ENCODE data around the gene PRDM5. TPM values are rescaled to one million over a fixed set of nuclear protein-coding genes. Genes with fewer than 3 reads are reported as not detected.
A peak's percentile ranks its signal among the peaks of the same experiment; 100 is the strongest.

Gene PRDM5
- total RNA-seq (2014; rRNA removed; shearing (Covaris generic)) (12.6 and 18.7 TPM in 2 replicates), polyA plus RNA-seq (2016; fragmentation: Nextera tagmentation; extraction: Ambion mirVana) (7.7 and 8.7 TPM in 2 replicates)

GRCh38 chr4:120922381-120923206 lies at the start of gene PRDM5:
Gene PRDM5 (minus strand): TSS chr4:120922726. CDS start chr4:120922608, 118 bp downstream.
- in situ Hi-C loops (cut with MboI), result no loop called here
- H3K4me2 ChIP-seq (ENCODE audit: unreplicated experiment), result peak within 1 kb of the TSS; percentile 94
- H3K79me2 ChIP-seq (ENCODE audit: insufficient read depth), result peaks cover 36% of the 10 kb centered on the region
- no peaks in the 10 kb centered on the region for H4K20me1 ChIP-seq (ENCODE audit: insufficient read depth)
- H3K9ac ChIP-seq, result peak within 1 kb of the TSS; percentile 86
- peak within 1 kb of the TSS; percentile 84 for H3K4me3 ChIP-seq
- no peaks in the 10 kb centered on the region for H3K27me3 ChIP-seq (replicated peaks; ENCODE audit: insufficient read depth)
- peak within 1 kb of the TSS; percentile 82 for H3K27ac ChIP-seq
- no peaks in the 10 kb centered on the region for H3K36me3 ChIP-seq (ENCODE audit: low read depth)
- H3F3A ChIP-seq (ENCODE audit: insufficient read depth), result peaks cover 32% of the 10 kb centered on the region
- no peak for TF ChIP-seq EZH2phosphoT487 (IDR thresholded peaks at IDR 0.05; ENCODE audit: insufficient read depth, low read depth)
- no peak for TF ChIP-seq EZH2 (IDR thresholded peaks at IDR 0.05; ENCODE audit: insufficient read depth, poor library complexity, severe bottlenecking)
- peak; percentile 71 for DNase-seq
- H3K9me3 ChIP-seq (ENCODE audit: low read depth), result no peaks in the 10 kb centered on the region
- H3K9me2 ChIP-seq (ENCODE audit: insufficient read depth), result no peaks in the 10 kb centered on the region
- peak within 1 kb of the TSS; percentile 93 for H2AFZ ChIP-seq
- 0 to 1% methylated on average over 67 to 71 of the region's 86 CpGs for WGBS, 2 experiments (ENCODE audit: low coverage in 1 of 2, low lambda C conversion rate in 2 of 2, missing lambda C conversion rate in 2 of 2)
- peaks cover 36% of the 10 kb centered on the region for H3K4me1 ChIP-seq (ENCODE audit: insufficient read depth)

GRCh38 chr4:120971884-120972283 lies 49.4 kb upstream of the PRDM5 start:
- DNase-seq, result no peak
- TF ChIP-seq EZH2 (IDR thresholded peaks at IDR 0.05; ENCODE audit: insufficient read depth, poor library complexity, severe bottlenecking) (no peak), EZH2phosphoT487 (IDR thresholded peaks at IDR 0.05; ENCODE audit: insufficient read depth, low read depth) (no peak)

GRCh38 chr4:120965938-120966337 lies 43.4 kb upstream of the PRDM5 start:
- H3K9me3 ChIP-seq (ENCODE audit: low read depth), result no peaks in the 10 kb centered on the region
- in situ Hi-C loops (cut with MboI), result no loop called here
- no peaks in the 10 kb centered on the region for H3K4me1 ChIP-seq (ENCODE audit: insufficient read depth)
- H4K20me1 ChIP-seq (ENCODE audit: insufficient read depth), result no peaks in the 10 kb centered on the region
- no peaks in the 10 kb centered on the region for H3F3A ChIP-seq (ENCODE audit: insufficient read depth)
- H3K27ac ChIP-seq, result no peak overlapping the region
- WGBS, 2 experiments (ENCODE audit: low coverage in 1 of 2, low lambda C conversion rate in 2 of 2, missing lambda C conversion rate in 2 of 2), result 72 to 79% methylated on average over 4 of the region's 4 CpGs
- no peaks in the 10 kb centered on the region for H3K36me3 ChIP-seq (ENCODE audit: low read depth)
- H2AFZ ChIP-seq, result 0 out of 2 replicates have a peak overlapping the region, but pooled peaks have one; percentile 20
- TF ChIP-seq EZH2phosphoT487 (IDR thresholded peaks at IDR 0.05; ENCODE audit: insufficient read depth, low read depth) (no peak), EZH2 (IDR thresholded peaks at IDR 0.05; ENCODE audit: insufficient read depth, poor library complexity, severe bottlenecking) (no peak)
- no peak overlapping the region for H3K4me3 ChIP-seq
- H3K4me2 ChIP-seq (ENCODE audit: unreplicated experiment), result no peak overlapping the region
- no peaks in the 10 kb centered on the region for H3K79me2 ChIP-seq (ENCODE audit: insufficient read depth)
- no peak overlapping the region for H3K9ac ChIP-seq
- no peak for DNase-seq
- no peaks in the 10 kb centered on the region for H3K27me3 ChIP-seq (replicated peaks; ENCODE audit: insufficient read depth)
- H3K9me2 ChIP-seq (ENCODE audit: insufficient read depth), result no peaks in the 10 kb centered on the region; the same call in 1 of the 2 replicates

More at GRCh38 chr4:120971884-120972283, 49.4 kb upstream of the PRDM5 start:
- in situ Hi-C loops (cut with MboI), result no loop called here
- Histone ChIP-seq H3K4me2 (ENCODE audit: unreplicated experiment) (no peak overlapping the region), H3K36me3 (ENCODE audit: low read depth) (no peaks in the 10 kb centered on the region), H3F3A (ENCODE audit: insufficient read depth) (no peaks in the 10 kb centered on the region), H2AFZ (no peak overlapping the region), H3K4me1 (ENCODE audit: insufficient read depth) (no peaks in the 10 kb centered on the region), H3K9me3 (ENCODE audit: low read depth) (no peaks in the 10 kb centered on the region), H3K9me2 (ENCODE audit: insufficient read depth) (no peaks in the 10 kb centered on the region; the same call in 1 of the 2 replicates), H3K9ac (no peak overlapping the region), H3K27me3 (replicated peaks; ENCODE audit: insufficient read depth) (no peaks in the 10 kb centered on the region), H3K27ac (no peak overlapping the region), H3K79me2 (ENCODE audit: insufficient read depth) (no peaks in the 10 kb centered on the region), H3K4me3 (no peak overlapping the region), H4K20me1 (ENCODE audit: insufficient read depth) (no peaks in the 10 kb centered on the region)
- WGBS, 2 experiments (ENCODE audit: low coverage in 1 of 2, low lambda C conversion rate in 2 of 2, missing lambda C conversion rate in 2 of 2), result 59 to 75% methylated on average over 1 of the region's 1 CpG

- DNase-seq, result no peak
- in situ Hi-C loops (cut with MboI), result no loop called here
- no peaks in the 10 kb centered on the region for H3K36me3 ChIP-seq (ENCODE audit: low read depth)
- H3K4me3 ChIP-seq, result no peak overlapping the region
- H3K27me3 ChIP-seq (replicated peaks; ENCODE audit: insufficient read depth), result no peaks in the 10 kb centered on the region
- H2AFZ ChIP-seq, result no peak overlapping the region
- no peak for TF ChIP-seq EZH2phosphoT487 (IDR thresholded peaks at IDR 0.05; ENCODE audit: insufficient read depth, low read depth)
- TF ChIP-seq EZH2 (IDR thresholded peaks at IDR 0.05; ENCODE audit: insufficient read depth, poor library complexity, severe bottlenecking), result no peak
- no peak overlapping the region for H3K9ac ChIP-seq
- H4K20me1 ChIP-seq (ENCODE audit: insufficient read depth), result no peaks in the 10 kb centered on the region
- H3K27ac ChIP-seq, result no peak overlapping the region
- H3F3A ChIP-seq (ENCODE audit: insufficient read depth), result no peaks in the 10 kb centered on the region
- H3K4me2 ChIP-seq (ENCODE audit: unreplicated experiment), result no peak overlapping the region
- no peaks in the 10 kb centered on the region for H3K4me1 ChIP-seq (ENCODE audit: insufficient read depth)
- no peaks in the 10 kb centered on the region; the same call in 1 of the 2 replicates for H3K9me2 ChIP-seq (ENCODE audit: insufficient read depth)
- no peaks in the 10 kb centered on the region for H3K9me3 ChIP-seq (ENCODE audit: low read depth)
- 58 to 60% methylated on average over 1 of the region's 1 CpG for WGBS, 2 experiments (ENCODE audit: low coverage in 1 of 2, low lambda C conversion rate in 2 of 2, missing lambda C conversion rate in 2 of 2)
- no peaks in the 10 kb centered on the region for H3K79me2 ChIP-seq (ENCODE audit: insufficient read depth)
Observed at GRCh38 chr4:120964596-120964995, 42.1 kb upstream of the PRDM5 start.

Measured in GM23248 (cell line).